CD4-positive, alpha-beta T cell (primary cell): Measurements from ENCODE around the gene HIPK3. TPM values are rescaled to one million over a fixed set of nuclear protein-coding genes. Genes with fewer than 3 reads are reported as not detected.

Experiments used
- ATAC-seq: fragments of 200-7000 bp; cut with Tn5 transposase; one replicate; pipeline ENCODE4 v1.10.0; 2022; ENCODE audit warnings: mild to moderate bottlenecking; ENCODE audit not compliant: poor library complexity
- CTCF ChIA-PET: fragments of 350-600 bp; sonication (Branson Sonifier 250); formaldehyde crosslinking; loops from one replicate; lab custom pipeline; 2021; ENCODE audit warnings: antibody characterized with exemption, inconsistent platforms; lab: Charles Lee
- POLR2A ChIA-PET: fragments of 350-600 bp; sonication (Branson Sonifier 250); formaldehyde crosslinking; loops from one replicate; lab custom pipeline; 2021; ENCODE audit warnings: antibody characterized with exemption, inconsistent platforms; lab: Charles Lee
- DNase-seq, 14 experiments: peaks; one replicate each; pipeline ENCODE4 v3.0.0-alpha.2; 2013 to 2020; ENCODE audit warnings: mixed read lengths in 2 of 14
- H3K27ac ChIP-seq, 2 donors: one replicate each; pipeline versions ENCODE4 v1.5.1 to v1.7.0; 2013; ENCODE audit warnings: low read length in 2 of 2, low read depth in 1 of 2, mild to moderate bottlenecking in 1 of 2
- H3K27me3 ChIP-seq, 2 experiments: 1 replicate in 1 of 2; 2 replicates in 1 of 2; pipeline versions ENCODE4 v1.6.1 to v1.7.0; 2013; ENCODE audit warnings: low read length in 2 of 2, control low read depth in 1 of 2, mild to moderate bottlenecking in 1 of 2, moderate library complexity in 1 of 2; ENCODE audit not compliant: insufficient read depth in 2 of 2, control insufficient read depth in 1 of 2
- H3K36me3 ChIP-seq: one replicate; pipeline ENCODE4 v1.6.1; 2013; ENCODE audit warnings: low read length, control low read depth; ENCODE audit not compliant: insufficient read depth
- H3K4me1 ChIP-seq: one replicate; pipeline ENCODE4 v1.6.1; 2013; ENCODE audit warnings: low read length, control low read depth; ENCODE audit not compliant: insufficient read depth
- H3K4me3 ChIP-seq: one replicate; pipeline ENCODE4 v1.5.1; 2013; ENCODE audit warnings: mild to moderate bottlenecking, low read length, moderate library complexity
- H3K9me3 ChIP-seq, 2 experiments: 1 replicate in 1 of 2; 2 replicates in 1 of 2; pipeline versions ENCODE4 v1.6.1 to v1.7.0; 2013; ENCODE audit warnings: low read length in 2 of 2, mild to moderate bottlenecking in 2 of 2, control low read depth in 1 of 2, moderate library complexity in 1 of 2; ENCODE audit not compliant: control insufficient read depth in 1 of 2, insufficient read depth in 1 of 2
- H3K27ac Mint-ChIP-seq: one replicate; pipeline ENCODE4 v1.8.0; 2020; ENCODE audit warnings: mixed read lengths
- H3K27me3 Mint-ChIP-seq: one replicate; pipeline ENCODE4 v1.8.0; 2021; ENCODE audit warnings: mixed read lengths
- H3K36me3 Mint-ChIP-seq: one replicate; pipeline ENCODE4 v1.8.0; 2021; ENCODE audit warnings: low read depth, mixed read lengths
- H3K4me1 Mint-ChIP-seq: one replicate; pipeline ENCODE4 v1.8.0; 2021; ENCODE audit warnings: low read depth, mixed read lengths
- H3K4me3 Mint-ChIP-seq: one replicate; pipeline ENCODE4 v1.8.0; 2020; ENCODE audit warnings: mild to moderate bottlenecking, mixed read lengths
- H3K9me3 Mint-ChIP-seq: one replicate; pipeline ENCODE4 v1.8.0; 2020; ENCODE audit warnings: mixed read lengths
- intact Hi-C, 2 experiments: fragments of 100-400 bp; cut with DNase I in 1 of 2; cut with micrococcal nuclease in 1 of 2; formaldehyde crosslinking; loops; one replicate each; pipeline versions ENCODE4 v1.15.1 to v1.9.0; 2023 to 2025; cut with DNase I, micrococcal nuclease
- total RNA-seq, 174 experiments: library from RNA in 2 of 174; stranded (reverse) in 2 of 174; gene quantifications; one replicate each; pipeline ENCODE4 v1.2.3 and lab custom pipeline; 2021 to 2026
- TF ChIP-seq, protein P1 (sequence below): fragments of 200-600 bp; IDR thresholded peaks from one replicate; pipeline ENCODE4 v1.8.0; 2022; ENCODE audit warnings: antibody characterized with exemption, mild to moderate bottlenecking

HIPK3 gene
- total RNA-seq, 2 experiments from 2014 or later = 38.1 to 38.9 TPM

DNA sequence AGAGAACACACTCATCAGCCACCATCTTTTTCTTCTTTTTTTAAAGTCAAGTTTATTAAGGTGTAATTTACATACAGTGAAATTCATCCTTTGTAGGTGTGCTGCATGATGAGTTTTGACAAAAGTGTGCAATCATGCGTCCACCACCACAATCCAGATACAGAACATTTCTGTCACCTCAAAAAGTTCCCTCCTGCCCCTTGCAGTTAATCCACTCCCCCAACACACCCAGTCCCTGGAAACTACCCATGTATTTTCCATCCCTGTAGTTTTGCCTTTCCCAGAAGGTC lies 126.7 kb downstream of the HIPK3 start:
- ATAC-seq (no peak), DNase-seq (no peak)
- CTCF ChIA-PET = no interaction called here
- peaks cover 0 to 9% of the 10 kb centered on the region in 2 experiments for H3K9me3 ChIP-seq
- no peak overlapping the region for H3K27ac ChIP-seq
- Mint-ChIP-seq H3K36me3 (no peaks in the 10 kb centered on the region), H3K4me1 (no peaks in the 10 kb centered on the region), H3K27ac (no peak overlapping the region), H3K4me3 (no peak overlapping the region), H3K9me3 (no peaks in the 10 kb centered on the region), H3K27me3 (peaks cover under 1% of the 10 kb centered on the region)
- no peaks in the 10 kb centered on the region for H3K36me3 ChIP-seq
- intact Hi-C loops = no loop called here
- no peak overlapping the region for H3K4me3 ChIP-seq
- POLR2A ChIA-PET = no interaction called here
- TF ChIP-seq, protein P1, sequence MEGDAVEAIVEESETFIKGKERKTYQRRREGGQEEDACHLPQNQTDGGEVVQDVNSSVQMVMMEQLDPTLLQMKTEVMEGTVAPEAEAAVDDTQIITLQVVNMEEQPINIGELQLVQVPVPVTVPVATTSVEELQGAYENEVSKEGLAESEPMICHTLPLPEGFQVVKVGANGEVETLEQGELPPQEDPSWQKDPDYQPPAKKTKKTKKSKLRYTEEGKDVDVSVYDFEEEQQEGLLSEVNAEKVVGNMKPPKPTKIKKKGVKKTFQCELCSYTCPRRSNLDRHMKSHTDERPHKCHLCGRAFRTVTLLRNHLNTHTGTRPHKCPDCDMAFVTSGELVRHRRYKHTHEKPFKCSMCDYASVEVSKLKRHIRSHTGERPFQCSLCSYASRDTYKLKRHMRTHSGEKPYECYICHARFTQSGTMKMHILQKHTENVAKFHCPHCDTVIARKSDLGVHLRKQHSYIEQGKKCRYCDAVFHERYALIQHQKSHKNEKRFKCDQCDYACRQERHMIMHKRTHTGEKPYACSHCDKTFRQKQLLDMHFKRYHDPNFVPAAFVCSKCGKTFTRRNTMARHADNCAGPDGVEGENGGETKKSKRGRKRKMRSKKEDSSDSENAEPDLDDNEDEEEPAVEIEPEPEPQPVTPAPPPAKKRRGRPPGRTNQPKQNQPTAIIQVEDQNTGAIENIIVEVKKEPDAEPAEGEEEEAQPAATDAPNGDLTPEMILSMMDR = no peak
- H3K4me1 ChIP-seq = no peaks in the 10 kb centered on the region
- peaks cover 8% of the 10 kb centered on the region in 2 experiments for H3K27me3 ChIP-seq

DNA sequence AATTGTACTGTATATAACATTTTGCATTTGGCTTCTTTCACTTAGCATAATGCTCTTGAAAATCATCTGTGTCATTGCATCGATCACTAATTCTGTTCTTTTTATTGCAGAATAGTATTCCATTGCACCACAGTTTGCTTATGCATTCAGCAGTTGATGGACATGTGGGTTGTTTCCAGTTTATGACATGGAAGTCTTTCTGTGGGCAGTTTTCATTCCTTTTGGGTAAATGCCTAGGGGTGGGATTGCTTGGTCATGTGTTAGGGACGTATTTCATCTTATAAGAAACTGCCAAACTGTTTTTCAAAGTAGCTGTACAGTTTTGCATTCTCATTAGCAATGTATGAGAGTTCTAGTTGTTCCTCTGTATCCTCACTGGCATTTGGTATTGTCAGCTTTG lies 127.0 kb downstream of the HIPK3 start:
- intact Hi-C loops = no loop called here
- no peak for DNase-seq
- CTCF ChIA-PET = interaction anchor here (0.6 kb wide), 1 partner anchor 1129 kb away, joined by 3 read pairs; no protein-coding TSS in a partner anchor
- no peak overlapping the region for H3K27ac ChIP-seq
- H3K9me3 ChIP-seq = peaks cover 0 to 9% of the 10 kb centered on the region in 2 experiments
- no peak overlapping the region for H3K4me3 ChIP-seq
- Mint-ChIP-seq H3K9me3 (no peaks in the 10 kb centered on the region), H3K4me3 (no peak overlapping the region), H3K36me3 (no peaks in the 10 kb centered on the region), H3K4me1 (no peaks in the 10 kb centered on the region), H3K27ac (no peak overlapping the region), H3K27me3 (peaks cover 4% of the 10 kb centered on the region)
- TF ChIP-seq, protein P1 = no peak
- peaks cover 5 to 7% of the 10 kb centered on the region in 2 experiments for H3K27me3 ChIP-seq
- H3K36me3 ChIP-seq = no peaks in the 10 kb centered on the region
- no peak for ATAC-seq
- H3K4me1 ChIP-seq = no peaks in the 10 kb centered on the region
- POLR2A ChIA-PET = no interaction called here

DNA sequence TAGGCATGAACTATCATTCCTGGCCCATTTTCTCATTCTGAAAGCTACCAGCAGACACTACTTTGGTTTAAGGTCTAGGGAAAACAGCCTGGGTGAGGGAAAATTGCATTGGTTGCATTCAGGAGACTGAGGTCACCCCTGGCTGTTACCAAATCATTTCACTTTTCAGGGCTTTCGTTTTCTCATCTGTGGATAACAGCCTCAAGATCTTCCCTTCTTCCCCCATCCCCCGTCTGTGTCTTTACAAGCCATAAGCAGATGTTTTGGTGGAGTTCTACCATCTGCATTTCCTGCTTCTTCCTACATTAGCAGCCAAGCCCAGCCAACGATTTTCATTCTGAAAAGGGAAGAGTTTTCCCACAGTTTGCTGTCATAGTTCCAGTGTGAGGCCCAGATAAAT lies 130.4 kb downstream of the HIPK3 start:
- Mint-ChIP-seq H3K36me3 (no peaks in the 10 kb centered on the region), H3K4me3 (no peak overlapping the region), H3K9me3 (no peaks in the 10 kb centered on the region), H3K27me3 (peaks cover 10% of the 10 kb centered on the region), H3K27ac (no peak overlapping the region), H3K4me1 (no peaks in the 10 kb centered on the region)
- no peak for ATAC-seq
- H3K36me3 ChIP-seq = no peaks in the 10 kb centered on the region
- ChIA-PET CTCF (no interaction called here), POLR2A (no interaction called here)
- TF ChIP-seq, protein P1 = no peak
- H3K4me1 ChIP-seq = no peaks in the 10 kb centered on the region
- intact Hi-C loops = no loop called here
- no peak for DNase-seq
- H3K9me3 ChIP-seq = peaks cover 0 to 9% of the 10 kb centered on the region in 2 experiments
- peaks cover 0 to 4% of the 10 kb centered on the region in 2 experiments for H3K27me3 ChIP-seq
- H3K4me3 ChIP-seq = no peak overlapping the region
- H3K27ac ChIP-seq = no peak overlapping the region
